Putamen (tissue), 1 donor: ENCODE measurements around the gene NDUFS8.

Experiments used
- DNase-seq: peaks from one replicate; pipeline ENCODE4 v3.0.0-alpha.2; 2016; ENCODE audit warnings: low spot score

NDUFS8 gene

GRCh38 chr11:68016161-68016903 lies 14.1 kb upstream of the NDUFS8 start:
- DNase-seq: no peak

GRCh38 chr11:68016904-68017817 lies 13.3 kb upstream of the NDUFS8 start:
- DNase-seq: no peak

GRCh38 chr11:68017980-68018729 lies 12.3 kb upstream of the NDUFS8 start:
- no peak for DNase-seq

DNA sequence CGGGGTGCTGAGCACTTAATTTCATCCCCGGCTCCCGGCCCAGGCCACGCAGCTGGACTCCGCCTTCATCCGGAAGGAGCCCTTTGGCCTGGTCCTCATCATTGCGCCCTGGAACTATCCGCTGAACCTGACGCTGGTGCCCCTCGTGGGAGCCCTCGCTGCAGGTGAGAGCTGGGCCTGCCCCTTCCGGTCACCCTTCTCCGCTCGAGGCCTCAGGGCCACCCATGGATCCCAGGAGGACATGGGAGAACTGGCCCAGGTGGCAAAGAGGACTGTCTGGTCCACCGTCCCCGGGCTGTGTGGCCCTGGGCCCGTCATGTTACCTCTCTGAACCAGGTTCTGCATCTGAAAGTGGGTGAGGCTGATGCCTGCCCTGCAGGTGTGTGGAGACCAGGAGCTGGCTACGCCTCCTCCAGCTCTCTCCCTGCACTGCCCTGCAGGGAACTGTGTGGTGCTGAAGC lies 11.7 kb upstream of the NDUFS8 start:
- DNase-seq: no peak

DNA sequence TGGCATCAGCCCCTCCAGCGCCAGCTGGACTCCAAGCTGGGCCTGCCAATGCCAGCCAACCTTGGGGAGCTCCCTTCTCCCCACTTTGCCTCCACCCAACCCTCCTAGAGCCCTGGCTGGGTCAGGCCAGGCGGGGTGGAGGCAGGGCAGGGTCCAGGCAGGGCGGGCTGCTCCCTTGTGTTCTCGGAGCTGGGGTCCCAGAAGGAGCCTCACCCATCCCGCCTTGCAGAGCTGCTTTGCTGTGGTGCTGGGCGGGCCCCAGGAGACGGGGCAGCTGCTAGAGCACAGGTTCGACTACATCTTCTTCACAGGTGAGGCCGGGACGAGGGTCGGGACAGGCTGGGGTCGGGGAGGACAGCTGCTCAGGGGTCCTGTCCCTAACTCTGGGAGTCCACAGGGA lies 11.0 kb upstream of the NDUFS8 start:
- no peak for DNase-seq

DNA sequence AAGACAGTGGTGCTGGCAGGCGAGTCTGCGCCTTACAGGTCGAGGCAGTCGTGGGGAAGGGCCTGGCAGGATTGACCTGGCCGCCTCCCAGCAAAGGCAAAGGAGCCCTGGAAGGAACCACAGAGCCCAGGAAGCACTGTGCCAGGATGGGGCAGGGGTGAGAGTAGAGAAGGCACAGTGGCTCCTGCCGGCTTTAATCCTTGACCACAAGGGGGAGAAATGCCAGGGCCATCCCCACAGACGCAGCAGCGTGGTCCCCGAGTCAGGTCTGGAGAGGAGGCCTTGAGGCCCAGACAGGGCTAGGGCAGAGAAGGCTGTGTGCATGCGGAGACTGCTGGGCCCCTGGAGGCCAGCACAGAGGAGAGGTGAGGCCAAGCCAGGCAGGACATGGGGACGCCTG lies 9.9 kb upstream of the NDUFS8 start:
- no peak for DNase-seq

DNA sequence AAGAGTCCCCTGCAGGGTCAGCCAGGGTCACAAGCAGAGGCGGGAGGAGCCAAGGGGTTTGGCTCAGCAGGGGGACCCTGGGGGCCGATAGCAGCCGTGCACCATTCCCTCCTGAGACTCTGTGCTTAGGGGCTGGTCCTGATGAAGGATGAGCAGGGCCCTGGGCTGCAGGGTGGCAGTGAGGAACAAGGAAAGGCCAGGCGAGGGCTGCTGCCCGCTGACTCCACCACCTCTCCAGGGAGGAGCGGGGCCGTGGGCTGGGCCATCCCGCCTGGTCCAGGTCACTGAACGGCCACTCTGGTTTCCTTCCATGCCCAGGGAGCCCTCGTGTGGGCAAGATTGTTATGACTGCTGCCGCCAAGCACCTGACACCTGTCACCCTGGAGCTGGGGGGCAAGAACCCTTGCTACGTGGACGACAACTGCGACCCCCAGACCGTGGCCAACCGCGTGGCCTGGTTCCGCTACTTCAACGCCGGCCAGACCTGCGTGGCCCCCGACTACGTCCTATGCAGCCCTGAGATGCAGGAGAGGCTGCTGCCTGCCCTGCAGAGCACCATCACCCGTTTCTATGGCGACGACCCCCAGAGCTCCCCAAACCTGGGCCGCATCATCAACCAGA lies 9.2 kb upstream of the NDUFS8 start:
- no peak for DNase-seq

- no peak for DNase-seq
Observed at GRCh38 chr11:68022531-68022930, 8.0 kb upstream of the NDUFS8 start.

- DNase-seq: no peak
Observed at GRCh38 chr11:68024508-68024907, 6.0 kb upstream of the NDUFS8 start.

- no peak for DNase-seq
Observed at GRCh38 chr11:68025047-68025446, 5.4 kb upstream of the NDUFS8 start.

- DNase-seq: no peak
Observed at GRCh38 chr11:68026391-68027105, 3.9 kb upstream of the NDUFS8 start.

DNA sequence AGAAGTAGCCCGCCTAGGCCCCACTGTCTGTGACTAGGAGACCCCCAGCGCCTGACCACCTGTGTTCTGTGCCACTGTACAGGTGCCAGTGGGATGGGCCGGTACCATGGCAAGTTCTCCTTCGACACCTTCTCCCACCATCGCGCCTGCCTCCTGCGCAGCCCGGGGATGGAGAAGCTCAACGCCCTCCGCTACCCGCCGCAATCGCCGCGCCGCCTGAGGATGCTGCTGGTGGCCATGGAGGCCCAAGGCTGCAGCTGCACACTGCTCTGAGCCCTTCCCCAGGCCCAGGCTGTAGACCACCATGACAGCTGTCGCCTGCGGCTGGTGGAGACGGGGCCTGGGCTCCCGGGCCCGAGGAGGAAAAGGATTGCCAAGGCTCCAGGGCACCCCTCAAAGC lies 2.8 kb upstream of the NDUFS8 start:
- no peak for DNase-seq

DNA sequence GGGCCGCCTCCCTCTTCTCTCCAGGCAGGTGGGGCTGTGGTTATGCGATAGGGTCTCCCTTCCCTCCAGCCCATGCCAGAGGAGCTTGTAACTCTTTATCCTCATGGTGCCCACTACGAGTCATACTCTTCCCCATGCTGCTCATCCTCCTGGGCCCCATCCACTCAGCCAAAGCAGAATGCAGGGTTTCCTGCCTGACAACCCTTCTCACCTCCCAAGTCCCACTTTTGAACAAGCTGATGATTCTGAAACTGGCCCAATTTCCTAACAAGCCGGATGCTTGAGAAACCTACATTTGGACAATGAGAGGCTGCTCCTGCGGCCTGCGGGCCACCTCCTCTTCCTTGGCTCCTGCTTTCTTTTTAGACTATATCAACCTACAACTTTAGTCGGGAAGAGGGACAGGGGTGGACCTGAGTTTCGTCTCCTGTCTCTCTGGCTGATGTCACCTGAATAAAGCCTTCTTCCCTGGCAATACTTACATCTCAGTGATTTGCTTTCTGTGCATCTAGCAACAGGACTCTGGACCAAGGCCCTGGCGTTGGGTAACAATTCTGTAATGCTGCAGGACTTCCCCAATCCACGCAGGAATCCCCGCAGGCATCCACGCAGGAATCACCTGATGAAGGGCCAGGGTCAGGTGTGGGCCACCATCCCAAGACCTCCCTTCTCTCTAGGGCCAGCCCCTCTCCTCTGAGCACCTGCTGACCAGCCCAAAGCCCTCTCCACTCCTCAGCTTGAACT lies 1.5 kb upstream of the NDUFS8 start:
- no peak for DNase-seq

DNA sequence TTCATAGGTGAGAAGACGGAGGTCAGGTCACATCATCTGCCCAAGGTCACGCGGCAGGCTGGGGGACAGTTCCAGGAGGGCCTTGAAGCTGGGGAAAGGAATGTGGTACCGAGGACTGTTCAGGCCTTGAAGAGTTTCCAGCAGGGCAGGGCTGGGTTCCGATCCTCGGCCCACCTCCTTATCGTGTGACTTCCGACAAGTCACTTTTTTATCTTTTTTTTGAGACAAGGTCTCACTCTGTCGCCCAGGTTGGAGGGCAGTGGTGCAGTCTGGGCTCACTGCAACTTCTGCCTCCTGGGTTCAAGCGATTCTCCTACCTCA lies 623 bp downstream of the NDUFS8 start:
- DNase-seq: no peak

GRCh38 chr11:68032003-68032402 lies 1.5 kb downstream of the NDUFS8 start:
- DNase-seq: no peak

DNA sequence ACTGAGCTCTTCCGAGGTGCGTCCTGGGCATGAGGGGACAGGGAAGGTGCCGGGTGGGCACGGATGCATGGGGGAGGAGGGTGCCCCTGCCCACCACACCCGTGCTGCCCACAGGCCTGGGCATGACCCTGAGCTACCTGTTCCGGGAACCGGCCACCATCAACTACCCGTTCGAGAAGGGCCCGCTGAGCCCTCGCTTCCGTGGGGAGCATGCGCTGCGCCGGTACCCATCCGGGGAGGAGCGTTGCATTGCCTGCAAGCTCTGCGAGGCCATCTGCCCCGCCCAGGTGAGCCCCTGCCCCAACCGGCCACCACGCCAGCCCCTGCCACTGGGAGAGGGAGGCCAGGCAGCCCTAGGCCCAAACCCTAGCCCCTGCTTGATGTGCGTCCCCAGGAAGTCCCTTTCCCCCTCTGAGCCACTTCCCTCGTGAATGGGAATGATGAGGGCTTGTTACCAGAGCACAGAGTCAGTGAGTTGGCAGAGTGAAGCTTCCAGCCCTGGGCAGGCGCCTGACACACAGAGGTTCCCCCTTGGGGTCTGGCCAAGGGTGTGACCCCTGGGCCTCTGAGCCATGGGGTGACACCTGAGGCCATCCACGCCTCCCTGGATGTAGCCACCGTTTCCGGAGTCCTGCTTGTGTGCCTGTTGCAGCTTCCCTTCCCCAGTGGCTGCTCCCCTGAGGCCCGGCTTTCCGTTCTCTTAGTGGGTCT lies 2.7 kb downstream of the NDUFS8 start:
- DNase-seq: no peak

GRCh38 chr11:68033708-68034045 lies 3.2 kb downstream of the NDUFS8 start:
- no peak for DNase-seq

DNA sequence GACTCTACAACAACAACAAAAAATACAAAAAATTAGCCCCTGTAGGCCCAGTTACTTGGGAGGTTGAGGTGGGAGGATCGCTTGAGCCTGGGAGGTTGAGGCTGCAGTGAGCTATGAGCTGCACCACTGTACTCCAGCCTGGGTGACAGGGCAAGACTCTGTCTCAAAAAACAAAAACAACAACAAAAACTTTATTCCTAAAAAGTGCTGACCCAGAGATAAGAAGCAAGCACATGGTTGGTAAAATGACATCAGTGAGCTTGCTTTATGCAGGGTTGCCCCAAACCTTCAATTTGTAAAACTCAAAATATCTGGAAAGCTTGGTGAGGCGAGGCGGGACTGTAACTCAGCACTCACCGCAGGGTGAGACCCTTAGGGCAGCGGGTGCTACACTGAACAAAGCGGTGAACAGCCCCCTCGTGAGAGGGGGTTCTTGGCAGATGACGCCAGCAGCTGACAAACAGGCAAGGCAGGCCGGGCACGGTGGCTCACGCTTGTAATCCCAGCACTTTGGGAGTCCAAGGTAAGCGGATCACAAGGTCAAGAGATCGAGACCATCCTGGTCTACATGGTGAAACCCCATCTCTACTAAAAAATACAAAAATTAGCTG lies 4.9 kb downstream of the NDUFS8 start:
- DNase-seq: no peak

DNA sequence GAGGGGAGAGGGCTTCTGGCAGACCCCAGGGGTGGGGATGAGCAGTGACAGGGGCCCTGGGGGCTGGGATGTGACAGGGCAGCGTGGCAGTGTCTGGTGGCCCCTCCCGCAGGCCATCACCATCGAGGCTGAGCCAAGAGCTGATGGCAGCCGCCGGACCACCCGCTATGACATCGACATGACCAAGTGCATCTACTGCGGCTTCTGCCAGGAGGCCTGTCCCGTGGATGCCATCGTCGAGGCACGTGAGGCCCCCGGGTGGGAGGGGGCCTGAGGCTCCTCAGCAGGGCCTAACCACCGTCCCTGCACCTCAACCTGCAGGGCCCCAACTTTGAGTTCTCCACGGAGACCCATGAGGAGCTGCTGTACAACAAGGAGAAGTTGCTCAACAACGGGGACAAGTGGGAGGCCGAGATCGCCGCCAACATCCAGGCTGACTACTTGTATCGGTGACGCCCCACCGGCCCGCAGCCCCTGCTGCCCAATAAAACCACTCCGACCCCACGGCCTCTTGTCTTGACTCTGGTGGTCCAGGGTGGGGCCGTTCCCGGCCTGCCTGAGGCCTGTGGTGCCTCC lies 5.7 kb downstream of the NDUFS8 start:
- no peak for DNase-seq
